SK-N-SH treated with all-trans-retinoic acid at 6 μM for 48 hours (cell line): ENCODE results near the gene PTPN1.

Experiments
- ATAC-seq: fragments of 200-7000 bp; cut with Tn5 transposase; 3 replicates; pipeline ENCODE4 v1.9.1; 2020; ENCODE audit warnings: mild to moderate bottlenecking, moderate library complexity
- ARNTL ChIP-seq: fragments of 450-650 bp; formaldehyde crosslinking; IDR thresholded peaks from 2 replicates; pipeline ENCODE4 v1.5.0; 2020; ENCODE audit warnings: low read depth, mild to moderate bottlenecking, moderate library complexity, borderline replicate concordance
- BACH2 ChIP-seq: fragments of 250-450 bp; sonication (Bioruptor Pico); IDR thresholded peaks from 2 replicates; pipeline ENCODE4 v1.9.0; 2021; ENCODE audit warnings: mild to moderate bottlenecking, borderline replicate concordance
- CSDC2 ChIP-seq: fragments of 250-450 bp; sonication (Bioruptor Pico); IDR thresholded peaks from 2 replicates; pipeline ENCODE4 v1.5.0; 2020; ENCODE audit warnings: mild to moderate bottlenecking, moderate library complexity
- ESRRG ChIP-seq: fragments of 250-450 bp; sonication (Bioruptor Pico); IDR thresholded peaks from 2 replicates; pipeline ENCODE4 v1.6.1; 2021; ENCODE audit warnings: mild to moderate bottlenecking
- GLIS3 ChIP-seq: fragments of 250-450 bp; sonication (Bioruptor Pico); IDR thresholded peaks from 2 replicates; pipeline ENCODE4 v1.5.0; 2020; ENCODE audit warnings: mild to moderate bottlenecking, moderate library complexity
- ISL1 ChIP-seq: fragments of 250-450 bp; sonication (Bioruptor Pico); IDR thresholded peaks from 2 replicates; pipeline ENCODE4 v2.1.2; 2022; ENCODE audit warnings: mild to moderate bottlenecking, moderate library complexity
- OSR1 ChIP-seq: fragments of 250-450 bp; sonication (Bioruptor Pico); IDR thresholded peaks from 2 replicates; pipeline ENCODE4 v1.8.0; 2022; ENCODE audit warnings: moderate library complexity, mild to moderate bottlenecking, inconsistent platforms
- PPARA ChIP-seq: fragments of 250-450 bp; sonication (Bioruptor Pico); IDR thresholded peaks from 2 replicates; pipeline ENCODE4 v1.5.0; 2020; ENCODE audit warnings: mild to moderate bottlenecking, borderline replicate concordance
- RARB ChIP-seq: fragments of 250-450 bp; sonication (Bioruptor Pico); IDR thresholded peaks from 2 replicates; pipeline ENCODE4 v1.8.0; 2021; ENCODE audit warnings: mild to moderate bottlenecking, moderate library complexity
- SNAI2 ChIP-seq: fragments of 250-450 bp; sonication (Bioruptor Pico); IDR thresholded peaks from 2 replicates; pipeline ENCODE4 v1.5.0; 2020; ENCODE audit warnings: mild to moderate bottlenecking, moderate library complexity
- TCF4 ChIP-seq: fragments of 250-450 bp; sonication (Bioruptor Pico); IDR thresholded peaks from 2 replicates; pipeline ENCODE4 v1.8.0; 2021; ENCODE audit warnings: mild to moderate bottlenecking, moderate library complexity, borderline replicate concordance
- TOX ChIP-seq: fragments of 250-450 bp; sonication (Bioruptor Pico); IDR thresholded peaks from 2 replicates; pipeline ENCODE4 v1.8.0; 2021; ENCODE audit warnings: mild to moderate bottlenecking, moderate library complexity, borderline replicate concordance
- ZFP3 ChIP-seq: fragments of 250-450 bp; sonication (Bioruptor Pico); IDR thresholded peaks from 2 replicates; pipeline ENCODE4 v1.5.0; 2020; ENCODE audit warnings: mild to moderate bottlenecking, moderate library complexity
- ZFP30 ChIP-seq: fragments of 450-650 bp; formaldehyde crosslinking; IDR thresholded peaks from 2 replicates; pipeline ENCODE4 v1.5.0; 2022; ENCODE audit warnings: mild to moderate bottlenecking, moderate library complexity
- ZNF565 ChIP-seq: fragments of 450-650 bp; formaldehyde crosslinking; conservative IDR thresholded peaks from 2 replicates; pipeline ENCODE4 v1.5.0; 2020; ENCODE audit warnings: low read depth, mild to moderate bottlenecking, moderate library complexity
- ZNF70 ChIP-seq: fragments of 450-650 bp; formaldehyde crosslinking; IDR thresholded peaks from 2 replicates; pipeline ENCODE4 v1.5.0; 2020; ENCODE audit warnings: mild to moderate bottlenecking, moderate library complexity
- ZNF8 ChIP-seq: fragments of 450-650 bp; formaldehyde crosslinking; IDR thresholded peaks from 2 replicates; pipeline ENCODE4 v1.5.0; 2020; ENCODE audit warnings: mild to moderate bottlenecking, moderate library complexity
- TF ChIP-seq, protein P1 (sequence below): fragments of 250-450 bp; sonication (Bioruptor Pico); IDR thresholded peaks from 2 replicates; pipeline ENCODE4 v1.5.0; 2020; ENCODE audit warnings: mild to moderate bottlenecking, moderate library complexity
- TF ChIP-seq, protein P2 (sequence below): fragments of 250-450 bp; sonication (Bioruptor Pico); IDR thresholded peaks from 2 replicates; pipeline ENCODE4 v1.5.1; 2021; ENCODE audit warnings: mild to moderate bottlenecking, moderate library complexity
- TF ChIP-seq, protein P3 (sequence below): fragments of 250-450 bp; sonication (Bioruptor Pico); IDR thresholded peaks from 2 replicates; pipeline ENCODE4 v1.8.0; 2020; ENCODE audit warnings: mild to moderate bottlenecking, moderate library complexity, borderline replicate concordance
- TF ChIP-seq, protein P4 (sequence below): fragments of 250-450 bp; sonication (Bioruptor Pico); IDR thresholded peaks from 2 replicates; pipeline ENCODE4 v1.5.1; 2020; ENCODE audit warnings: low read depth, mild to moderate bottlenecking, moderate library complexity
- TF ChIP-seq, protein P5 (sequence below): fragments of 250-450 bp; sonication (Bioruptor Pico); IDR thresholded peaks from 2 replicates; pipeline ENCODE4 v1.8.0; 2021; ENCODE audit warnings: low read depth, mild to moderate bottlenecking, moderate library complexity, borderline replicate concordance

Gene PTPN1

DNA sequence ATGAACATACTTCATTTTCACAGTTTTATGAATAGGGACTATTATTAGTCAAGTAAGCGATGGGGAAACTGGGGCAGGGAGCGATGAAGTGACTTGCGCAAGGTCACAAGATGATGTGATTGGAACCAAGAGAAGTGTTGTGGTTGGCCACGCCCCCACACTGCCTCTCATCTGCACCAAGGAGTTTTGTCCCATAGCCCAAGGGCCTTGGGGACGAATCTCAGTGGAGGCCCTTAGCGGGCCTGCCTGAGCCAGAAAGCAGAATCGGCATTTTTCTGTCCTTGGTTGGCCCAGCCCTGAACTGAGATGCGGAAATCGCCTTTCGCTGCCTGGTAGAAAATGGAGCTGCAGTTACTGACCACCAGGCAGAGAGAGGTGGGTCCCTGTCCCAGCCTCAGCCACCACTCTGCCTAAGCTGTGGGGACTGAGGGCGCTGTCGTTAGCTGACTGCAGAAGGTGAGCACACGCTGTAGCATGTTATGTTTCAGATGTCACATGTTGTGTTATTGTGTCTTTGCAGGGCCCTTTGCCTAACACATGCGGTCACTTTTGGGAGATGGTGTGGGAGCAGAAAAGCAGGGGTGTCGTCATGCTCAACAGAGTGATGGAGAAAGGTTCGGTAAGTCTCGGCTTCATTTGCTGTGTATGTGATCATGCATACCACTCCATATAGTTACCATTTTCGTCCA is 57.8 kb downstream of the PTPN1 start:
- ATAC-seq, result no peak
- no peak for TF ChIP-seq TOX (CRISPR knock-in tag)
- no peak for TF ChIP-seq CSDC2 (CRISPR knock-in tag)
- TF ChIP-seq, protein P1, sequence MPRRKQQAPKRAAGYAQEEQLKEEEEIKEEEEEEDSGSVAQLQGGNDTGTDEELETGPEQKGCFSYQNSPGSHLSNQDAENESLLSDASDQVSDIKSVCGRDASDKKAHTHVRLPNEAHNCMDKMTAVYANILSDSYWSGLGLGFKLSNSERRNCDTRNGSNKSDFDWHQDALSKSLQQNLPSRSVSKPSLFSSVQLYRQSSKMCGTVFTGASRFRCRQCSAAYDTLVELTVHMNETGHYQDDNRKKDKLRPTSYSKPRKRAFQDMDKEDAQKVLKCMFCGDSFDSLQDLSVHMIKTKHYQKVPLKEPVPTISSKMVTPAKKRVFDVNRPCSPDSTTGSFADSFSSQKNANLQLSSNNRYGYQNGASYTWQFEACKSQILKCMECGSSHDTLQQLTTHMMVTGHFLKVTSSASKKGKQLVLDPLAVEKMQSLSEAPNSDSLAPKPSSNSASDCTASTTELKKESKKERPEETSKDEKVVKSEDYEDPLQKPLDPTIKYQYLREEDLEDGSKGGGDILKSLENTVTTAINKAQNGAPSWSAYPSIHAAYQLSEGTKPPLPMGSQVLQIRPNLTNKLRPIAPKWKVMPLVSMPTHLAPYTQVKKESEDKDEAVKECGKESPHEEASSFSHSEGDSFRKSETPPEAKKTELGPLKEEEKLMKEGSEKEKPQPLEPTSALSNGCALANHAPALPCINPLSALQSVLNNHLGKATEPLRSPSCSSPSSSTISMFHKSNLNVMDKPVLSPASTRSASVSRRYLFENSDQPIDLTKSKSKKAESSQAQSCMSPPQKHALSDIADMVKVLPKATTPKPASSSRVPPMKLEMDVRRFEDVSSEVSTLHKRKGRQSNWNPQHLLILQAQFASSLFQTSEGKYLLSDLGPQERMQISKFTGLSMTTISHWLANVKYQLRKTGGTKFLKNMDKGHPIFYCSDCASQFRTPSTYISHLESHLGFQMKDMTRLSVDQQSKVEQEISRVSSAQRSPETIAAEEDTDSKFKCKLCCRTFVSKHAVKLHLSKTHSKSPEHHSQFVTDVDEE, result no peak
- TF ChIP-seq SNAI2 (CRISPR knock-in tag), result no peak
- no peak for TF ChIP-seq PPARA (CRISPR knock-in tag)
- TF ChIP-seq TCF4 (CRISPR knock-in tag), result no peak
- TF ChIP-seq, protein P2, sequence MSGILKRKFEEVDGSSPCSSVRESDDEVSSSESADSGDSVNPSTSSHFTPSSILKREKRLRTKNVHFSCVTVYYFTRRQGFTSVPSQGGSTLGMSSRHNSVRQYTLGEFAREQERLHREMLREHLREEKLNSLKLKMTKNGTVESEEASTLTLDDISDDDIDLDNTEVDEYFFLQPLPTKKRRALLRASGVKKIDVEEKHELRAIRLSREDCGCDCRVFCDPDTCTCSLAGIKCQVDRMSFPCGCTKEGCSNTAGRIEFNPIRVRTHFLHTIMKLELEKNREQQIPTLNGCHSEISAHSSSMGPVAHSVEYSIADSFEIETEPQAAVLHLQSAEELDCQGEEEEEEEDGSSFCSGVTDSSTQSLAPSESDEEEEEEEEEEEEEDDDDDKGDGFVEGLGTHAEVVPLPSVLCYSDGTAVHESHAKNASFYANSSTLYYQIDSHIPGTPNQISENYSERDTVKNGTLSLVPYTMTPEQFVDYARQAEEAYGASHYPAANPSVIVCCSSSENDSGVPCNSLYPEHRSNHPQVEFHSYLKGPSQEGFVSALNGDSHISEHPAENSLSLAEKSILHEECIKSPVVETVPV, result no peak
- TF ChIP-seq OSR1 (CRISPR knock-in tag), result no peak
- TF ChIP-seq, protein P3, sequence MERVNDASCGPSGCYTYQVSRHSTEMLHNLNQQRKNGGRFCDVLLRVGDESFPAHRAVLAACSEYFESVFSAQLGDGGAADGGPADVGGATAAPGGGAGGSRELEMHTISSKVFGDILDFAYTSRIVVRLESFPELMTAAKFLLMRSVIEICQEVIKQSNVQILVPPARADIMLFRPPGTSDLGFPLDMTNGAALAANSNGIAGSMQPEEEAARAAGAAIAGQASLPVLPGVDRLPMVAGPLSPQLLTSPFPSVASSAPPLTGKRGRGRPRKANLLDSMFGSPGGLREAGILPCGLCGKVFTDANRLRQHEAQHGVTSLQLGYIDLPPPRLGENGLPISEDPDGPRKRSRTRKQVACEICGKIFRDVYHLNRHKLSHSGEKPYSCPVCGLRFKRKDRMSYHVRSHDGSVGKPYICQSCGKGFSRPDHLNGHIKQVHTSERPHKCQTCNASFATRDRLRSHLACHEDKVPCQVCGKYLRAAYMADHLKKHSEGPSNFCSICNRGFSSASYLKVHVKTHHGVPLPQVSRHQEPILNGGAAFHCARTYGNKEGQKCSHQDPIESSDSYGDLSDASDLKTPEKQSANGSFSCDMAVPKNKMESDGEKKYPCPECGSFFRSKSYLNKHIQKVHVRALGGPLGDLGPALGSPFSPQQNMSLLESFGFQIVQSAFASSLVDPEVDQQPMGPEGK (CRISPR knock-in tag), result no peak
- TF ChIP-seq ISL1 (CRISPR knock-in tag), result no peak
- TF ChIP-seq ZNF565, result no peak
- TF ChIP-seq, protein P4, sequence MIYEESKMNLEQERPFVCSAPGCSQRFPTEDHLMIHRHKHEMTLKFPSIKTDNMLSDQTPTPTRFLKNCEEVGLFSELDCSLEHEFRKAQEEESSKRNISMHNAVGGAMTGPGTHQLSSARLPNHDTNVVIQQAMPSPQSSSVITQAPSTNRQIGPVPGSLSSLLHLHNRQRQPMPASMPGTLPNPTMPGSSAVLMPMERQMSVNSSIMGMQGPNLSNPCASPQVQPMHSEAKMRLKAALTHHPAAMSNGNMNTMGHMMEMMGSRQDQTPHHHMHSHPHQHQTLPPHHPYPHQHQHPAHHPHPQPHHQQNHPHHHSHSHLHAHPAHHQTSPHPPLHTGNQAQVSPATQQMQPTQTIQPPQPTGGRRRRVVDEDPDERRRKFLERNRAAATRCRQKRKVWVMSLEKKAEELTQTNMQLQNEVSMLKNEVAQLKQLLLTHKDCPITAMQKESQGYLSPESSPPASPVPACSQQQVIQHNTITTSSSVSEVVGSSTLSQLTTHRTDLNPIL, result no peak
- TF ChIP-seq ARNTL, result no peak
- TF ChIP-seq ZFP3 (CRISPR knock-in tag), result no peak
- no peak for TF ChIP-seq ESRRG (CRISPR knock-in tag)
- no peak for TF ChIP-seq BACH2 (CRISPR knock-in tag)
- TF ChIP-seq ZNF70 (CRISPR knock-in tag), result no peak
- TF ChIP-seq ZFP30 (CRISPR knock-in tag), result no peak
- TF ChIP-seq RARB (CRISPR knock-in tag), result no peak
- no peak for TF ChIP-seq GLIS3

DNA sequence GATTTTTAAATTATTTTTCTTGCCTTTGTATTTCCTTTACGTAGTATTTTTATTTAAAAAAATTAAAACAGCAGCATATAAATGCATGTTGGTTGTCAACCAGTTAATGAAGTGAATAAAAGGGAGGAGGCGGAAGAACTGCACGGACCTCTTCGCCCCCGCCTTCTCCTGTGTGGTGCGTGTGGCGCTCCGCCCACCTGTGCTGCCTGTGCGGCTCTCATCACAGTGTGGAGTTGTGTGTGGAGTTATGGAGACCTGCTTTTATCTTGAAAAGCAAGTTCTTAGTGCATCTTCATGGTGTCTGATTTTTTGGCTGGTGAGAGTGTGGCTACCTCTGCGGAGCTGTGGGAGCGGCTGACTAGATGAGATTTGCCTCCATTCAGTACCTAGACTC is 58.4 kb downstream of the PTPN1 start:
- no peak for ATAC-seq
- no peak for TF ChIP-seq ZNF565
- no peak for TF ChIP-seq ZNF8 (CRISPR knock-in tag)
- no peak for TF ChIP-seq SNAI2 (CRISPR knock-in tag)
- TF ChIP-seq ARNTL, result no peak
- no peak for TF ChIP-seq RARB (CRISPR knock-in tag)
- TF ChIP-seq, protein P2, result no peak
- no peak for TF ChIP-seq PPARA (CRISPR knock-in tag)
- TF ChIP-seq, protein P4, result no peak
- TF ChIP-seq, protein P3 (CRISPR knock-in tag), result no peak
- TF ChIP-seq, protein P5, sequence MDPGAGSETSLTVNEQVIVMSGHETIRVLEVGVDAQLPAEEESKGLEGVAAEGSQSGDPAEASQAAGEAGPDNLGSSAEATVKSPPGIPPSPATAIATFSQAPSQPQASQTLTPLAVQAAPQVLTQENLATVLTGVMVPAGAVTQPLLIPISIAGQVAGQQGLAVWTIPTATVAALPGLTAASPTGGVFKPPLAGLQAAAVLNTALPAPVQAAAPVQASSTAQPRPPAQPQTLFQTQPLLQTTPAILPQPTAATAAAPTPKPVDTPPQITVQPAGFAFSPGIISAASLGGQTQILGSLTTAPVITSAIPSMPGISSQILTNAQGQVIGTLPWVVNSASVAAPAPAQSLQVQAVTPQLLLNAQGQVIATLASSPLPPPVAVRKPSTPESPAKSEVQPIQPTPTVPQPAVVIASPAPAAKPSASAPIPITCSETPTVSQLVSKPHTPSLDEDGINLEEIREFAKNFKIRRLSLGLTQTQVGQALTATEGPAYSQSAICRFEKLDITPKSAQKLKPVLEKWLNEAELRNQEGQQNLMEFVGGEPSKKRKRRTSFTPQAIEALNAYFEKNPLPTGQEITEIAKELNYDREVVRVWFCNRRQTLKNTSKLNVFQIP (CRISPR knock-in tag), result no peak
- no peak for TF ChIP-seq OSR1 (CRISPR knock-in tag)
- no peak for TF ChIP-seq BACH2 (CRISPR knock-in tag)
- TF ChIP-seq CSDC2 (CRISPR knock-in tag), result no peak
- no peak for TF ChIP-seq ESRRG (CRISPR knock-in tag)
- TF ChIP-seq ISL1 (CRISPR knock-in tag), result no peak
- TF ChIP-seq TCF4 (CRISPR knock-in tag), result no peak
- no peak for TF ChIP-seq GLIS3
